B cell (primary cell): ENCODE data around the gene SOX9. TPM values are rescaled to one million over a fixed set of nuclear protein-coding genes. Genes with fewer than 3 reads are reported as not detected.

ENCODE experiments used
- ATAC-seq: fragments of 200-7000 bp; cut with Tn5 transposase; one replicate; pipeline ENCODE4 v1.10.0; 2021; ENCODE audit warnings: low read depth, mild to moderate bottlenecking, moderate number of reproducible peaks, moderate library complexity
- CTCF ChIA-PET: fragments of 350-600 bp; sonication (Branson Sonifier 250); formaldehyde crosslinking; loops from one replicate; lab custom pipeline; 2021; ENCODE audit warnings: antibody characterized with exemption, inconsistent platforms; lab: Charles Lee
- POLR2A ChIA-PET: fragments of 350-600 bp; sonication (Branson Sonifier 250); formaldehyde crosslinking; loops from one replicate; lab custom pipeline; 2021; ENCODE audit warnings: antibody characterized with exemption; lab: Charles Lee
- DNase-seq: peaks from one replicate; pipeline ENCODE4 v3.0.0; 2013
- H2AFZ ChIP-seq: 2 replicates; pipeline ENCODE4 v1.6.1; 2012; ENCODE audit warnings: mild to moderate bottlenecking, low read depth, low read length; ENCODE audit not compliant: insufficient read depth, poor library complexity, severe bottlenecking
- H3K27ac ChIP-seq, 2 donors: 1 replicate in 1 of 2; 2 replicates in 1 of 2; pipeline ENCODE4 v1.5.1; 2012 to 2013; ENCODE audit warnings: low read length in 2 of 2, mild to moderate bottlenecking in 2 of 2, moderate library complexity in 1 of 2
- H3K27me3 ChIP-seq, 4 experiments: fragments of 200-600 bp in 1 of 4; sonication (generic) in 1 of 4; replicated peaks in 1 of 4; 1 replicate in 2 of 4; 2 replicates in 2 of 4; pipeline versions ENCODE4 v1.6.1 to v1.7.0; 2013 to 2016; ENCODE audit warnings: low read length in 3 of 4, mild to moderate bottlenecking in 2 of 4, mixed read lengths in 1 of 4, moderate library complexity in 1 of 4; ENCODE audit not compliant: insufficient read depth in 4 of 4, control insufficient read depth in 3 of 4; ENCODE audit errors: control extremely low read depth in 1 of 4
- H3K36me3 ChIP-seq, 2 experiments: replicated peaks in 1 of 2; 1 replicate in 1 of 2; 2 replicates in 1 of 2; pipeline versions ENCODE4 v1.6.1 to v1.7.1; 2013; ENCODE audit warnings: low read length in 1 of 2; ENCODE audit not compliant: insufficient read depth in 2 of 2, control insufficient read depth in 1 of 2; ENCODE audit errors: control extremely low read depth in 1 of 2, extremely low read depth in 1 of 2
- H3K4me1 ChIP-seq, 2 donors: fragments of 200-600 bp in 1 of 2; sonication (generic) in 1 of 2; 1 replicate in 1 of 2; 2 replicates in 1 of 2; pipeline versions ENCODE4 v1.5.1 to v1.6.1; 2013 to 2017; ENCODE audit warnings: low read length in 2 of 2; ENCODE audit not compliant: control insufficient read depth in 2 of 2, insufficient read depth in 2 of 2
- H3K4me2 ChIP-seq: replicated peaks from 2 replicates; pipeline ENCODE3; 2012; ENCODE audit warnings: mild to moderate bottlenecking, low read depth, low read length; ENCODE audit not compliant: poor library complexity, severe bottlenecking
- H3K4me3 ChIP-seq, 5 experiments: fragments of 200-600 bp in 1 of 5; sonication (generic) in 1 of 5; 1 replicate in 3 of 5; 2 replicates in 2 of 5; pipeline versions ENCODE4 v1.5.1 to v1.7.0; 2011 to 2016; ENCODE audit warnings: low read length in 4 of 5, mild to moderate bottlenecking in 4 of 5, low read depth in 2 of 5, control low read depth in 1 of 5, moderate library complexity in 1 of 5; ENCODE audit not compliant: insufficient read depth in 1 of 5; ENCODE audit errors: control extremely low read depth in 1 of 5, extremely low read depth in 1 of 5
- H3K79me2 ChIP-seq: fragments of 200-600 bp; sonication (generic); one replicate; pipeline ENCODE4 v1.6.0; 2016; ENCODE audit warnings: low read length; ENCODE audit not compliant: control insufficient read depth, insufficient read depth
- H3K9ac ChIP-seq: fragments of 200-600 bp; sonication (generic); 2 replicates; pipeline ENCODE4 v1.6.1; 2017; ENCODE audit warnings: mild to moderate bottlenecking, low read length, moderate library complexity
- H3K9me3 ChIP-seq, 3 donors: one replicate each; pipeline versions ENCODE4 v1.6.1 to v1.7.1; 2013; ENCODE audit warnings: low read length in 2 of 3; ENCODE audit not compliant: control insufficient read depth in 2 of 3, insufficient read depth in 1 of 3; ENCODE audit errors: control extremely low read depth in 1 of 3
- H4K20me1 ChIP-seq: 2 replicates; pipeline ENCODE4 v1.6.0; 2012; ENCODE audit warnings: mild to moderate bottlenecking, low read length; ENCODE audit not compliant: insufficient read depth, control insufficient read depth, poor library complexity, severe bottlenecking
- H3K27ac Mint-ChIP-seq: one replicate; pipeline ENCODE4 v1.8.0; 2021; ENCODE audit warnings: mixed read lengths
- H3K27me3 Mint-ChIP-seq: one replicate; pipeline ENCODE4 v1.8.0; 2021; ENCODE audit warnings: mixed read lengths
- H3K4me1 Mint-ChIP-seq: one replicate; pipeline ENCODE4 v1.8.0; 2021; ENCODE audit warnings: mixed read lengths
- H3K4me3 Mint-ChIP-seq: one replicate; pipeline ENCODE4 v1.8.0; 2021; ENCODE audit warnings: mixed read lengths
- H3K9me3 Mint-ChIP-seq: one replicate; pipeline ENCODE4 v1.8.0; 2022; ENCODE audit warnings: mixed read lengths; ENCODE audit not compliant: insufficient read depth
- CTCF ChIP-seq: fragments of 200-600 bp; IDR thresholded peaks from one replicate; pipeline ENCODE4 v1.8.0; 2022; ENCODE audit warnings: antibody characterized with exemption, mild to moderate bottlenecking
- EZH2 ChIP-seq: IDR thresholded peaks from 2 replicates; pipeline ENCODE4 v1.6.1; 2012; ENCODE audit warnings: borderline replicate concordance, low read depth, mild to moderate bottlenecking, moderate library complexity, low read length; ENCODE audit not compliant: insufficient read depth, poor library complexity, severe bottlenecking
- WGBS: methylation state at CpG from one replicate; pipeline ENCODE4 v1.1.5; 2013; ENCODE audit warnings: missing lambda C conversion rate; ENCODE audit not compliant: insufficient coverage; 5-methylcytosine and 5-hydroxymethylcytosine counted together
- intact Hi-C: fragments of 100-400 bp; cut with micrococcal nuclease; formaldehyde crosslinking; loops from one replicate; pipeline ENCODE4 v1.10.0; 2022
- polyA plus RNA-seq: library from polyadenylated mRNA; depleted of rRNA; stranded (reverse); fragments of >200 nt; gene quantifications from 2 replicates; pipeline ENCODE4 v1.2.3, GENCODE V29; 2012
- total RNA-seq, 2 donors: library from RNA; stranded (reverse); fragments of 120-200 nt in 1 of 2; gene quantifications; 1 replicate in 1 of 2; 2 replicates in 1 of 2; pipeline versions ENCODE4 v1.2.3 to v1.2.4, GENCODE V29; 2013 to 2022

SOX9 gene
- total and polyA plus RNA-seq, 2 donors (not counting 1 experiment from before 2014, with no cell fraction given): 0.03 TPM; not detected in 1

- no peak overlapping the region for H3K4me3 Mint-ChIP-seq
- POLR2A ChIA-PET: no interaction called here
These were observed 4.4 kb downstream of the SOX9 start for GRCh38 chr17:72125226-72125651.

GRCh38 chr17:72125742-72126141, 4.9 kb downstream of the SOX9 start:
- Mint-ChIP-seq H3K27me3 (peaks cover 30% of the 10 kb centered on the region), H3K4me3 (no peak overlapping the region), H3K9me3 (no peaks in the 10 kb centered on the region), H3K4me1 (peaks cover 13% of the 10 kb centered on the region), H3K27ac (no peak overlapping the region)
- TF ChIP-seq CTCF: no peak
- no peak for TF ChIP-seq EZH2
- H3K36me3 ChIP-seq: no peaks in the 10 kb centered on the region
- no peaks in the 10 kb centered on the region for H3K79me2 ChIP-seq
- peaks cover 0 to 14% (median 0%) of the 10 kb centered on the region in 3 donors for H3K9me3 ChIP-seq
- H4K20me1 ChIP-seq: no peaks in the 10 kb centered on the region
- ChIA-PET POLR2A (no interaction called here), CTCF (no interaction called here)
- no peak overlapping the region for H3K9ac ChIP-seq
- no peak overlapping the region for H3K4me2 ChIP-seq
- H3K27me3 ChIP-seq: peaks cover 0 to 24% (median 8%) of the 10 kb centered on the region in 4 experiments
- no peak for DNase-seq
- no peak overlapping the region for H3K4me3 ChIP-seq
- H2AFZ ChIP-seq: no peak overlapping the region
- no peak overlapping the region for H3K27ac ChIP-seq
- no peak for ATAC-seq
- intact Hi-C loops: no loop called here
- H3K4me1 ChIP-seq: peaks cover 0 to 11% of the 10 kb centered on the region in 2 donors

More at GRCh38 chr17:72125226-72125651, 4.4 kb downstream of the SOX9 start:
- intact Hi-C loops: no loop called here
- no peak overlapping the region for H3K9ac ChIP-seq
- H3K4me1 ChIP-seq: peaks cover 0 to 11% of the 10 kb centered on the region in 2 donors
- peaks cover 0 to 17% (median 0%) of the 10 kb centered on the region in 3 donors for H3K9me3 ChIP-seq
- H3K4me3 ChIP-seq: no peak overlapping the region
- DNase-seq: no peak
- H3K4me2 ChIP-seq: no peak overlapping the region
- no peak overlapping the region for H3K27ac ChIP-seq
- peaks cover 30% of the 10 kb centered on the region for H3K27me3 Mint-ChIP-seq
- peaks cover 15% of the 10 kb centered on the region for H3K4me1 Mint-ChIP-seq
- no peak for ATAC-seq
- H3K27ac Mint-ChIP-seq: no peak overlapping the region
- H3K79me2 ChIP-seq: no peaks in the 10 kb centered on the region
- H3K9me3 Mint-ChIP-seq: no peaks in the 10 kb centered on the region
- peaks cover 0 to 28% (median 9%) of the 10 kb centered on the region in 4 experiments for H3K27me3 ChIP-seq
- H4K20me1 ChIP-seq: no peaks in the 10 kb centered on the region
- 54% methylated on average over 3 of the region's 4 CpGs for WGBS
- TF ChIP-seq EZH2: no peak
- TF ChIP-seq CTCF: no peak
- no peaks in the 10 kb centered on the region for H3K36me3 ChIP-seq
- H2AFZ ChIP-seq: no peak overlapping the region
- CTCF ChIA-PET: no interaction called here
